HepG2 (cell line): ENCODE results near the gene SINHCAF. TPM values are rescaled to one million over a fixed set of nuclear protein-coding genes. Genes with fewer than 3 reads are reported as not detected.
A peak's percentile ranks its signal among the peaks of the same experiment; 100 is the strongest.

Experiments
- CREM ChIP-seq, 2 experiments: sonication (generic) in 1 of 2; formaldehyde crosslinking in 1 of 2; IDR thresholded peaks; 2 replicates each; pipeline versions ENCODE4 v1.4.0 to v1.6.1; 2016 to 2020; ENCODE audit warnings: antibody characterized with exemption in 1 of 2, mild to moderate bottlenecking in 1 of 2, missing genetic modification reagents in 1 of 2
- FOXO1 ChIP-seq: sonication (generic); formaldehyde crosslinking; IDR thresholded peaks from 2 replicates; pipeline ENCODE4 v1.4.0; 2020; ENCODE audit warnings: missing genetic modification reagents
- KDM5B ChIP-seq: sonication (generic); formaldehyde crosslinking; IDR thresholded peaks from 2 replicates; pipeline ENCODE4 v1.4.0; 2020; ENCODE audit warnings: missing genetic modification reagents, mild to moderate bottlenecking, borderline replicate concordance
- KLF15 ChIP-seq: sonication (generic); formaldehyde crosslinking; IDR thresholded peaks from 2 replicates; pipeline ENCODE4 v1.8.1; 2023; ENCODE audit warnings: borderline replicate concordance, mild to moderate bottlenecking, inconsistent platforms, missing genetic modification reagents, mixed read lengths
- MIER2 ChIP-seq: IDR thresholded peaks from 2 replicates; pipeline ENCODE4 v1.6.1; 2016; ENCODE audit warnings: missing biosample characterization, missing genetic modification reagents
- NFE2L1 ChIP-seq: sonication (generic); formaldehyde crosslinking; IDR thresholded peaks from 2 replicates; pipeline ENCODE4 v1.4.0; 2020; ENCODE audit warnings: missing genetic modification reagents, mild to moderate bottlenecking, borderline replicate concordance
- SKI ChIP-seq: fragments of 450-650 bp; IDR thresholded peaks from one replicate; pipeline ENCODE4 v1.6.1; 2018; ENCODE audit warnings: mild to moderate bottlenecking; ENCODE audit not compliant: partially characterized antibody
- SNRNP70 ChIP-seq: fragments of 200-400 bp; formaldehyde crosslinking; IDR thresholded peaks from 2 replicates; pipeline ENCODE4 v1.6.1; 2017; ENCODE audit warnings: mild to moderate bottlenecking, low read depth, low read length, moderate library complexity
- ZBTB14 ChIP-seq: sonication (generic); formaldehyde crosslinking; IDR thresholded peaks from 2 replicates; pipeline ENCODE4 v1.4.0; 2020; ENCODE audit warnings: missing genetic modification reagents
- ZBTB40 ChIP-seq, 2 experiments: fragments of 450-650 bp in 1 of 2; sonication (generic) in 1 of 2; formaldehyde crosslinking in 1 of 2; IDR thresholded peaks; 2 replicates each; pipeline versions ENCODE4 v1.6.1 to v1.8.0; 2016 to 2022; ENCODE audit warnings: antibody characterized with exemption in 1 of 2, mild to moderate bottlenecking in 1 of 2, missing genetic modification reagents in 1 of 2
- ZNF337 ChIP-seq: sonication (generic); formaldehyde crosslinking; IDR thresholded peaks from 2 replicates; pipeline ENCODE4 v1.5.1; 2020; ENCODE audit warnings: missing genetic modification reagents, low read depth, mild to moderate bottlenecking, borderline replicate concordance
- ZNF33A ChIP-seq: sonication (generic); formaldehyde crosslinking; IDR thresholded peaks from 2 replicates; pipeline ENCODE4 v1.5.1; 2020; ENCODE audit warnings: missing genetic modification reagents, mild to moderate bottlenecking, moderate library complexity, borderline replicate concordance
- ZNF652 ChIP-seq: IDR thresholded peaks from 2 replicates; pipeline ENCODE4 v1.6.1; 2016; ENCODE audit warnings: low read depth, borderline replicate concordance
- polyA plus RNA-seq, 8 experiments: library from polyadenylated mRNA; depleted of rRNA in 3 of 8; stranded (reverse) in 7 of 8; unstranded in 1 of 8; fragments of >200 nt; fragmentation: Illumina TruSeq in 4 of 8; extraction: Trizol in 4 of 8; gene quantifications; 2 replicates each; pipeline versions ENCODE4 v1.2.1 to v1.2.3, GENCODE V29; 2011 to 2016; ENCODE audit warnings: low read depth in 4 of 8, missing spikeins in 1 of 8, mixed read lengths in 1 of 8; ENCODE audit not compliant: insufficient read depth in 1 of 8
- total RNA-seq, 5 experiments: library from RNA; depleted of rRNA; stranded (reverse); fragments of >200 nt; fragmentation: Illumina TruSeq; extraction: Trizol; gene quantifications; 2 replicates each; pipeline ENCODE4 v1.2.3, GENCODE V29; 2016; ENCODE audit warnings: low read depth in 1 of 5
- TF ChIP-seq, protein P1 (sequence below): sonication (generic); formaldehyde crosslinking; IDR thresholded peaks from 2 replicates; pipeline ENCODE4 v1.9.0; 2021; ENCODE audit warnings: missing genetic modification reagents, mild to moderate bottlenecking, borderline replicate concordance
- TF ChIP-seq, protein P2 (sequence below): sonication (generic); formaldehyde crosslinking; IDR thresholded peaks from 2 replicates; pipeline ENCODE4 v1.8.1; 2023; ENCODE audit warnings: mild to moderate bottlenecking, missing genetic modification reagents

The SINHCAF gene
- total and polyA plus RNA-seq, 2 of the 13 experiments (the other 11 are each of a cell fraction or from before 2014, with no cell fraction given), result 54.6 to 97.8 TPM

DNA sequence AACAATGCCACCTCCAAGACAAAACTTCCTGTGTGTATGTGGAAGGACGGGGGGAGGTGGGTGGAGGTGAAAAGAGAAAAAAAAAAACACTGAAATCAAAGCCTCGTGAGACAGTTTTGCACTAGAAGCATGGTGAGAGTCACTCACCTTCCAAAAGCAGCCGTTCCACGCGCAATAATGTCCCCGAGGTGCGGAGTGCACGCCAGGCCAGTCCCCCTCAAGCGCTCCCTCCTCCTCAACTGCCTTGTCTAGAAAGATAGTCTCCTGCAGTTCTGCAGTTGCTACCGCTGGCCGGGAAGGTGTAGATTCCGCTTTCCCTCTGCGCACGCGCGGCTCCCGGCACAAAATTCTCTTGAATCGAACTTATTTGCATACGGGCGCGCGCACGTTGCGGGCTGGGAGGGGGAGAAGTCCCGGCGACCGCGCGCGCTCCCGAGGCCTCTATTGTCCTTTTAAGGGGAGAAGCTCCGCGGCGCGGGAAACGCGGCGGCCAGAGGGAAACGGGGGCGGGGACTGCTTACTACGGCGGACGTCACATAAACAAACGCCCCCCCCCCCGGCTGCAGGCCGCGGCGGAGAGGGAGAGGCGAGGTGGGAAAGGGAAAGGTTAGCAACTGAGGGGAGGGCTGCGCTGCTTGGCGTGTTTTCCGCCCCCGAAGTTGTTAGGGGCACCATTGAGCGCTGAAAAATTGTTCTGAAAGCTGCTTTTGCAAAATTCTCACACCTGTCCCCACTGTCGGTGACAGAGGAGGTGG, at the start of gene SINHCAF (continued):
- TF ChIP-seq CREM (IDR thresholded peaks at IDR 0.05) (peak; percentile 70), CREM (CRISPR knock-in tag; IDR thresholded peaks at IDR 0.05) (no peak), ZBTB14 (CRISPR knock-in tag) (peak; percentile 99), FOXO1 (no peak), ZNF33A (CRISPR knock-in tag) (no peak), SKI (no peak), ZBTB40 (IDR thresholded peaks at IDR 0.05) (no peak), ZBTB40 (CRISPR knock-in tag; IDR thresholded peaks at IDR 0.05) (no peak), ZNF337 (CRISPR knock-in tag) (no peak), KDM5B (CRISPR knock-in tag) (no peak), MIER2 (CRISPR knock-in tag) (no peak), ZNF652 (CRISPR knock-in tag) (no peak), SNRNP70 (no peak), KLF15 (CRISPR knock-in tag) (no peak; the same call in 1 of the 2 replicates), NFE2L1 (CRISPR knock-in tag) (no peak)
- TF ChIP-seq, protein P1, sequence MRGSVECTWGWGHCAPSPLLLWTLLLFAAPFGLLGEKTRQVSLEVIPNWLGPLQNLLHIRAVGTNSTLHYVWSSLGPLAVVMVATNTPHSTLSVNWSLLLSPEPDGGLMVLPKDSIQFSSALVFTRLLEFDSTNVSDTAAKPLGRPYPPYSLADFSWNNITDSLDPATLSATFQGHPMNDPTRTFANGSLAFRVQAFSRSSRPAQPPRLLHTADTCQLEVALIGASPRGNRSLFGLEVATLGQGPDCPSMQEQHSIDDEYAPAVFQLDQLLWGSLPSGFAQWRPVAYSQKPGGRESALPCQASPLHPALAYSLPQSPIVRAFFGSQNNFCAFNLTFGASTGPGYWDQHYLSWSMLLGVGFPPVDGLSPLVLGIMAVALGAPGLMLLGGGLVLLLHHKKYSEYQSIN (CRISPR knock-in tag), result no peak
- TF ChIP-seq, protein P2, sequence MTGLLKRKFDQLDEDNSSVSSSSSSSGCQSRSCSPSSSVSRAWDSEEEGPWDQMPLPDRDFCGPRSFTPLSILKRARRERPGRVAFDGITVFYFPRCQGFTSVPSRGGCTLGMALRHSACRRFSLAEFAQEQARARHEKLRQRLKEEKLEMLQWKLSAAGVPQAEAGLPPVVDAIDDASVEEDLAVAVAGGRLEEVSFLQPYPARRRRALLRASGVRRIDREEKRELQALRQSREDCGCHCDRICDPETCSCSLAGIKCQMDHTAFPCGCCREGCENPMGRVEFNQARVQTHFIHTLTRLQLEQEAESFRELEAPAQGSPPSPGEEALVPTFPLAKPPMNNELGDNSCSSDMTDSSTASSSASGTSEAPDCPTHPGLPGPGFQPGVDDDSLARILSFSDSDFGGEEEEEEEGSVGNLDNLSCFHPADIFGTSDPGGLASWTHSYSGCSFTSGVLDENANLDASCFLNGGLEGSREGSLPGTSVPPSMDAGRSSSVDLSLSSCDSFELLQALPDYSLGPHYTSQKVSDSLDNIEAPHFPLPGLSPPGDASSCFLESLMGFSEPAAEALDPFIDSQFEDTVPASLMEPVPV (CRISPR knock-in tag), result no peak
